Stomach (tissue), 4 donors: ENCODE data around the gene ATP1B3.

ENCODE experiments used
- EP300 ChIP-seq: sonication (generic); formaldehyde crosslinking; IDR thresholded peaks from one replicate; pipeline ENCODE4 v1.6.1; 2017; ENCODE audit warnings: antibody characterized with exemption
- POLR2A ChIP-seq, 4 donors: fragments of 450-650 bp; IDR thresholded peaks; one replicate each; pipeline ENCODE4 v1.6.1; 2016; ENCODE audit warnings: antibody characterized with exemption in 4 of 4, control low read depth in 2 of 4, mild to moderate bottlenecking in 1 of 4, moderate library complexity in 1 of 4
- POLR2AphosphoS5 ChIP-seq, 3 donors: sonication (generic); formaldehyde crosslinking; IDR thresholded peaks; one replicate each; pipeline ENCODE4 v1.6.1; 2016; ENCODE audit warnings: antibody characterized with exemption in 3 of 3

DNA sequence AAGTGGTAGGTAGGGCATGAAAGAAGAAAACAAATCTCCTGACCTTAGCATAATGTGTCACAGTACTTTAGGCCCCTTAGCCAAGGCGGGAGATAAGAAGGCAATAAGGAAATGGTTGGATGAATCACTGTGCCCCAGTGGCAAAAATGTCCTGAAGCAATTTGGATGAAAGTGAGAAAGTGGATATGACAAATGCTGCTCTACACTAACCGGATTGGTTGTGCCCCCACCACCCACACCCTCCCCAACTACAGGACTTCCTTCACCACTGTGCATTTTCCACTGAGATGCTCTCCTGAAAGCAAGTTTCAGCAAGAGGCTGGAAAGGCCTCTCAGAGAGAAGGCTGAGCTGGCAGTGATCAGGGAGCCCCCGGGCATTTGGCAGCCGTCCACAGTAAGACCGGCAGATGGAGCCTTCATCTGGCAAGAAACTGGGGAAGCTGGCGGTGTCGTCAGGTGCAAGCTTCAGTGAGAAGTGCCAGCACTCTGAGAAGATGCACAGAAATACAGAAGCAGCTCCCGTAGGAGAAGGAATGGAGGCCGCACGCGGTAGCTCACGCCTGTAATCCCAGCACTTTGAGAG is 63.8 kb downstream of the ATP1B3 start:
- no peak for TF ChIP-seq POLR2A (IDR thresholded peaks at IDR 0.05)
- TF ChIP-seq POLR2AphosphoS5 (IDR thresholded peaks at IDR 0.05), result no peak
- no peak for TF ChIP-seq EP300
